VCaP (cell line): ENCODE results near the gene FOXF2.

Source experiments
- H3K27ac ChIP-seq: fragments of 450-650 bp; 2 replicates; pipeline ENCODE4 v1.5.1; 2017
- CTCF ChIP-seq: fragments of 450-650 bp; conservative IDR thresholded peaks from 2 replicates; pipeline ENCODE4 v1.5.1; 2017; ENCODE audit warnings: mild to moderate bottlenecking, moderate library complexity

Gene FOXF2

DNA sequence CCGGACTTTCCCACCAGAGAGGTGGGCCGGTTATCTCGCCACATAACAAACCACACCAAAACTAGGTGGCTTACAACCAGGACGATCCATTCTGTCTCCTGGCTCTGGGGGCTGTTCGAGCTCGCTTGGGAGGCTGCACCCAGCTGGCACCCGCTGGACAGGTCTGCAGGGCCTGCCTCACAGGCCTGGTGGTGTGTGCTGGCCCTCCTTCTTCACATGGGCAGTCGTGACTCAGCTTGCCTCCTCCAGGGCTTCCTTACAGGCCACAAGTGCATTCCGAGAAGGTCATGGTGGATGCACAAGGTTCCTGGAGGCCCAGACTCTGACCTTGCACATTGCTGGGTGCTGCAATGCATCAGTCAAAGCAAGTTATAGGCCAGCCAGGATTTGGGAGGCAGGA is 34.2 kb downstream of the FOXF2 start:
- no peak for TF ChIP-seq CTCF
- H3K27ac ChIP-seq: no peak overlapping the region

DNA sequence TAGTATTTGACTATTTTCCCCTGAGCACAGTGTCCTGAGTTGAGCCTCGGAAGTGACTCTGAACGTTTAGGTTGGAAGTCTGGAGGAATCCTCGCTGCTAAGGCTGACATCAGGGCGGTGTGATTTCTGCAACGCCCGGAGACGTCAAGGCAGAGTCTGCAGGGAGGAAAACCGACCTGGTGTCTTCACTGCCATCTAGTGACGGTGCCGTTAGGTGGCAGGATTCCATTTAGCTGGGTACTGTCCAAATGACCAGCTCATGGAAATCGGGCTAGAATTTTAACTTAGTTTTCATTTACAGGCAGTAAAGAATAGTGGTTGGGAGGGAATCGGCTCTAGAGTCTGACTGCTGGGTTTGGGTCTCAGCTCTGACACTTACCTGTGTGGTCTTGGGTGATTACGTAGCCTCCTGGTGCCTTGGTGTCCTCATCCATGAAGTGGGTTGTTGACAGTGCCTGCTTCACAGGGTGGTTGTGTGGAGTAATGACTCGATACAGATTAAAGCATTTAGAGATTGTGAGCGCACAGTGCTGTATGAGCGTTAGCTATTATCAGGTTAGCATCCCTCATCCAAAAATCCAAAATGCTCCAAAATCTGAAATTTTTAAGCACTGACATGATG is 35.0 kb downstream of the FOXF2 start:
- peak; percentile 81 for TF ChIP-seq CTCF
- no peak overlapping the region for H3K27ac ChIP-seq

DNA sequence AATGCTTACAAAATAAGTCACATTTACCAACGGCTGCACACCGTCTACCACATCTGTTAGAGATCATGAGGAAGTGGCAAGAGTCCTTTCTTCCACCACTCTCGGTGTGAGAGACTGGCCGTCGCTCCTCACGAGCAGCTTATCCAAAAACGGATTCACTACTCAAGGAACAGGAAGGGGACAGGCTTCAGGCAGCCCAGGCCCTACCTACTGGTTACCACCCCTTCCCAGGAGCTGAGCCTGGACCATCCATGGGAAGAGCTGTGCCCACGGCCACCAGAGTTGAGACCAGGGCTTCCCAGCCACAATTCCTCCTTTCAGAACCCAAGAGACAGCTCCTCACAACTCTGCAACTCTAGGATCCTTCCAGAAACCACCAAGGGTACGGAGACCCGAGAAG is 37.0 kb downstream of the FOXF2 start:
- H3K27ac ChIP-seq: no peak overlapping the region
- TF ChIP-seq CTCF: no peak

DNA sequence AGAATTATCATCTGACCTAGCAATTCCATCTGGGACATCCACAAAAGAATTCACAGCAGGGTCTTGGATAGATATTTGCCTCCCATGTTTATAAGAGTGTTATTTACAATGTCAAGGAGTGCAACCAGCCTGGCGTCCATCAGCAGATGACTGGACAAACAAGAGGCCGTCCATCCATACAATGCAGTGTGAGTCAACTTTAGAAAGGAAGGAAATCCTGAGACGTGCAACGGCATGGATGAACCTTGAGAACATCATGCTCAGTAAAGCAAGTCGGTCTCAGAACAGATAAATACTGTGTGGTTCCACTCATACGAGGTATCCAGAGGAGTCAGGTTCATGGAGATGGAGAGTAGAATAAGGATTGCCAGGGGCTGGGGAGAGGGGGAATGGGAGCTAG is 46.4 kb downstream of the FOXF2 start:
- TF ChIP-seq CTCF: no peak
- H3K27ac ChIP-seq: no peak overlapping the region

GRCh38 chr6:1436334-1437306 is 47.2 kb downstream of the FOXF2 start:
- peak; percentile 71 for TF ChIP-seq CTCF
- H3K27ac ChIP-seq: no peak overlapping the region

GRCh38 chr6:1437553-1438406 is 48.4 kb downstream of the FOXF2 start:
- no peak for TF ChIP-seq CTCF

DNA sequence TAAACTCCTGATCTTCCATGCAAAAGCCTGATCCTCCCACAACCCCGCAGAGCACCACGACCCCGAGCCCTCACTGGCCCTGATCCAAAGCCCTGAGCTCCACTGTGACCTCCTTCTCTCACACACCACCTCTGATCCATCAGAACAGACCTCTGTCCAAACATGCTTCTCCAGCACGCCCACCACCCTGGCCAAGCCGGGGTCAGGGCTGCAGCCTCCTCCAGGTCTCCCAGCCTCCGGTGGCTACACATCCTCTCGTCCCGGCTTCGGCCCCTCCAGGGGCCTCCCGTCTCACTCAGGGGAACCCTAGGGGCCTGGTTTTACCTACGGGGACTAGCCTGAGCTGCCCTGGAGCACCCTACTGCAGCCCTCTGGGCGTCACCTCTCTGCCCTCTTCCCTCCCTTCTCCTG is 49.1 kb downstream of the FOXF2 start:
- no peak for TF ChIP-seq CTCF
- no peak overlapping the region for H3K27ac ChIP-seq

More at GRCh38 chr6:1437553-1438406, 48.4 kb downstream of the FOXF2 start:
- H3K27ac ChIP-seq: no peak overlapping the region
